Mammary epithelial cell (primary cell): ENCODE results near the gene GDPD5.

Experiments used
- EZH2 ChIP-seq: IDR thresholded peaks from 2 replicates; pipeline ENCODE4 v1.6.1; 2012; ENCODE audit warnings: low read length, inconsistent platforms, borderline replicate concordance
- TF ChIP-seq, protein P1 (sequence below), 2 donors: IDR thresholded peaks in 1 of 2; conservative IDR thresholded peaks in 1 of 2; 2 replicates each; pipeline ENCODE4 v1.5.1; 2011 to 2012; ENCODE audit warnings: inconsistent platforms in 2 of 2, low read length in 2 of 2, mild to moderate bottlenecking in 2 of 2, control low read depth in 1 of 2, low read depth in 1 of 2; ENCODE audit not compliant: insufficient read depth in 1 of 2; ENCODE audit errors: extremely low read depth in 1 of 2

DNA sequence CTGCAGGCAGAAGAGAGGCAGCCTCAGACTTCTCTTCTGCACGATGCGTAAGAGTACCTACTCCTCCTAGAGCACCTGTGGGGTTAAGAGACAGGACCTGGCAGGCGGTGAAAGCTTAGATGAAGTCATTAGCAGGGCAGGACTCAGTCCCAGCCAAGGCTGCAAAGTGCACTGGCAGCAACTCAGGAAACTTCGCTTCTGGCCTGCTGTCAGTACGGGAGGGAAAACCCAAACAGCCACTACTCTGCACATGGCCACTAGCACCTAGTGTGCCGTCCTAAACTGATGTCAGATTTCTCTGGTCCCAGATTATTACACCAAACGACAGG lies 84.0 kb downstream of the GDPD5 start:
- TF ChIP-seq, protein P1, sequence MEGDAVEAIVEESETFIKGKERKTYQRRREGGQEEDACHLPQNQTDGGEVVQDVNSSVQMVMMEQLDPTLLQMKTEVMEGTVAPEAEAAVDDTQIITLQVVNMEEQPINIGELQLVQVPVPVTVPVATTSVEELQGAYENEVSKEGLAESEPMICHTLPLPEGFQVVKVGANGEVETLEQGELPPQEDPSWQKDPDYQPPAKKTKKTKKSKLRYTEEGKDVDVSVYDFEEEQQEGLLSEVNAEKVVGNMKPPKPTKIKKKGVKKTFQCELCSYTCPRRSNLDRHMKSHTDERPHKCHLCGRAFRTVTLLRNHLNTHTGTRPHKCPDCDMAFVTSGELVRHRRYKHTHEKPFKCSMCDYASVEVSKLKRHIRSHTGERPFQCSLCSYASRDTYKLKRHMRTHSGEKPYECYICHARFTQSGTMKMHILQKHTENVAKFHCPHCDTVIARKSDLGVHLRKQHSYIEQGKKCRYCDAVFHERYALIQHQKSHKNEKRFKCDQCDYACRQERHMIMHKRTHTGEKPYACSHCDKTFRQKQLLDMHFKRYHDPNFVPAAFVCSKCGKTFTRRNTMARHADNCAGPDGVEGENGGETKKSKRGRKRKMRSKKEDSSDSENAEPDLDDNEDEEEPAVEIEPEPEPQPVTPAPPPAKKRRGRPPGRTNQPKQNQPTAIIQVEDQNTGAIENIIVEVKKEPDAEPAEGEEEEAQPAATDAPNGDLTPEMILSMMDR (conservative IDR thresholded peaks at IDR 0.05 in 1 of 2, IDR thresholded peaks at IDR 0.05 in 1 of 2; ENCODE audit: extremely low read depth in 1 of 2, insufficient read depth in 1 of 2, low read depth in 1 of 2, low read length in 2 of 2) = no peak
- TF ChIP-seq EZH2 = no peak
